HFF-Myc (cell line): Measurements from ENCODE around the gene SMIM38.

Experiments used
- DNase-seq: peaks from one replicate; pipeline ENCODE4 v3.0.0-alpha.2; 2011; ENCODE audit warnings: low read depth; ENCODE audit errors: extremely low read depth
- H3K4me3 ChIP-seq: replicated peaks from 2 replicates; pipeline ENCODE4 v1.5.1; 2011; ENCODE audit warnings: low read depth, mild to moderate bottlenecking, control low read depth, low read length
- CTCF ChIP-seq: IDR thresholded peaks from 2 replicates; pipeline ENCODE4 v1.5.1; 2012; ENCODE audit warnings: mild to moderate bottlenecking, low read depth, low read length, control low read depth; ENCODE audit errors: missing control alignments

Gene SMIM38

GRCh38 chr11:69167130-69167915 is 11.6 kb downstream of the SMIM38 start:
- no peak for DNase-seq
- no peak overlapping the region for H3K4me3 ChIP-seq
- TF ChIP-seq CTCF: no peak

- TF ChIP-seq CTCF: no peak
- no peak overlapping the region for H3K4me3 ChIP-seq
- DNase-seq: no peak
Observed at GRCh38 chr11:69167916-69168691, 12.4 kb downstream of the SMIM38 start.

DNA sequence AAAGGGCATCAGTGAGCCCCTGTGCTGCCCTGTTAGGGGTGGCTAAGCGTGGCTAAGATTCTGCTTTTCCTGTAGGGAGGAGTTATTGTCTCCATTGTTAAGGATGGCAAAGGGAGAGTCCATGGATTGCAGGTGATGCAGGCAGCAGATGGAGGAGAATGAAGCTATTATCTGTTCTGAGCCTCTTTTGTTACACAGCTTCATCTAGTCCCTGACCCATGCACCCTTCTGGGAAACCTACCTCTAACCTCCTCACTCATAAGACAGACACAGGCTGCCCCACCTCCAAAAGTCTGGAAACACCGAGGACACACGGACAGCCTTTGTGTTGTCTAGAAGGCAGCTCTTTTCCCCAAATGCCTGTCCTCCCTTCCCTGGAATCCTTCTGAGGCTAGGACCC is 13.7 kb downstream of the SMIM38 start:
- no peak for TF ChIP-seq CTCF
- no peak overlapping the region for H3K4me3 ChIP-seq
- no peak for DNase-seq

- no peak overlapping the region for H3K4me3 ChIP-seq
- no peak for TF ChIP-seq CTCF
- DNase-seq: no peak
Observed at GRCh38 chr11:69170704-69171103, 15.0 kb downstream of the SMIM38 start.

- TF ChIP-seq CTCF: no peak
- H3K4me3 ChIP-seq: no peak overlapping the region
- no peak for DNase-seq
Observed at GRCh38 chr11:69171476-69172240, 15.9 kb downstream of the SMIM38 start.

DNA sequence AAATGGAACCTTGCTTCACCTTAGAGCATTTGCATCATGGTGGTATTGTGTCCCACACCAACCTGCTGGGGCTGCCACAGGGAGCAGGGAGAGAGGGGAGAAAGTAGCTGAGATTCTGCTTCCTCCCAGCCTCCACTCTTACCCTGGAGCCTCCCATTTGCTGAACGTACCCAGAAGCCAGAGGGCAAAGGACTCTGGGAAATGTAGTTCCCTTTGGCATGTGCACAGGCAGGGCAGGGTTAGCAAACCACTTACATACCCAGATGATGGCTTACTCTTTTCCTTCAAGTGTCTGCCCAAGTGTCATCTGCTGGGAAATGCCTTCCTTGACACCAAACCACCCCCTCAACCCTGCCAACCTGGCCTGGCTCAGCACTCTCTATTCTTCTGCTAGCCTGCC is 16.9 kb downstream of the SMIM38 start:
- H3K4me3 ChIP-seq: no peak overlapping the region
- no peak for DNase-seq
- TF ChIP-seq CTCF: no peak
